Measurements from ENCODE around the gene CCR9.
A peak's percentile ranks its signal among the peaks of the same experiment; 100 is the strongest.

The CCR9 gene

DNA sequence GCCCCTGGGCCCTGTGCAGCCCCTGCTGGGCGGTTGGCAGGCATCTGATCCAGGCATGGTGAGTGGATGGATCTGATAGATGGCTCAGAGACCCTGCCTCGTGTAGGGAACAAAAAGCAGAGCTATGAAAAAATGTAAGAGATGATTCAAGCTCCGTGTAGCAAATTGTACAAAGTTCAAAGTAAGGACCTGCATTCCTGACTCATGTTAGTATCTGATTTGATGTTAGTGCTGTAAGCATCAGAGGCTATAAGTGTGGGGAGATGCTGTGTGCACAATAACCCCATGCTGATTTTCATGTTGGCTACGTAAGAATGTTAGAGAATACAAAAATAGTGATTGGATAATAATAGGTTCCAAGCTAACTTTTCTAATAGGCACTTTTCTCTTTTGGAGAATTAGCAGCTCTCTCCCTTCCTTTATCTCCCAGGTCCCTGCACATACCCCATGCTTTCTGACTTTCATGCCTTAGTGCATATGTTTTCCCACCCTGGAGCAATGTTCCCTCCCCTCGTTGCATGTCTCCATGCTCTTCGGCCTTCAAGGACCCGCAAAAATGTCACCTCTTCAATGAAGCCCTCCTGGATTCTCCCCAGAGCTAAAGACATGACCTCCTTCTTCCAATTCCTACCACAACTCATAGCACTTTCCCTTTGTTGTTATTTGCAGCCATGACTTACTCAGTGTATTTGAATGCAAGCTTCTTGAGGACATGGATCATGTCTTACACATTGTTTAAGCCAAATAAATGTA is 1.6 kb downstream of the CCR9 start:
- no peak for TF ChIP-seq GATA3 (IDR thresholded peaks at IDR 0.05; ENCODE audit: low read depth, low read length)
- no peak for TF ChIP-seq GATA2 (IDR thresholded peaks at IDR 0.05; ENCODE audit: low read depth, low read length)

DNA sequence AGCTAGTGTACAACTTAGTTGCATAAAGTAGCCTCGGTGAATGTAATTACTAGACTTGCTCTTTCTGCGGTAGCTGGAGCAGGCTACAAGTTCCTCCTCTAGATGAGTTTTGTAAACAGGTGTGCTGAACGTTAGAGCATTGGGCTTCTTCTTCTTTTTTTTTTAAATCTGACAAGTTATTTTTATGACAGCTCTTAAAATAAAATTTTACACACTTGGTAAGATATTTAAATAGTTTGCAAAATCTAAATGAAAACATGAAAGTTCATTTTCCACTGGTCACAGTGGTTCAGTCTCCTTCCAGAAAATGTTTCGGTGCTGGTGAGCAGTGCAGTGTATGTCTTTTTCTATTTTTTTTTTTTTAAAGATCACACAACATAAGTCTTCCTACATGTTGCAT is 3.0 kb downstream of the CCR9 start:
- TF ChIP-seq GATA2 (IDR thresholded peaks at IDR 0.05; ENCODE audit: low read depth, low read length) (no peak), GATA3 (IDR thresholded peaks at IDR 0.05; ENCODE audit: low read depth, low read length) (no peak)

DNA sequence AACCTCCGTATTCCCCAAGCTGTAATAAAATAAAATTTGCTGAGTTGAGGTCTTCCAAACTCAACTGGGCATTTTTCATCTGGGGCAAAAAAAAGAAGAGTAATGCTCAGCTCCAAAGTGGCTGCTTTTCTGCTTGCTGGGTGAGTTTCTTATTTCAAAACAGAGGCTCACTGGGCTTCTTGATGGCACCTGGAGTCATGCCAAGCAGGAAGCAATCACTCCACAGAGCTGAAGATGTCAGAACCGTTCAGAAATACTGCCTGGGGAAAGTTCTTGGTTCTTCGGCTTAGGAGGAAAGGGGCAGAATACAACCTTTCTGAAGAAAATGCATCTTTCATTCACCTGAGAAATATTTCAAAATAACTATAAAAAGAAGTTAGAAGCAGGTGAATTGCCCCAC is 4.1 kb downstream of the CCR9 start:
- TF ChIP-seq GATA3 (IDR thresholded peaks at IDR 0.05; ENCODE audit: low read depth, low read length) (no peak), GATA2 (IDR thresholded peaks at IDR 0.05; ENCODE audit: low read depth, low read length) (no peak)

DNA sequence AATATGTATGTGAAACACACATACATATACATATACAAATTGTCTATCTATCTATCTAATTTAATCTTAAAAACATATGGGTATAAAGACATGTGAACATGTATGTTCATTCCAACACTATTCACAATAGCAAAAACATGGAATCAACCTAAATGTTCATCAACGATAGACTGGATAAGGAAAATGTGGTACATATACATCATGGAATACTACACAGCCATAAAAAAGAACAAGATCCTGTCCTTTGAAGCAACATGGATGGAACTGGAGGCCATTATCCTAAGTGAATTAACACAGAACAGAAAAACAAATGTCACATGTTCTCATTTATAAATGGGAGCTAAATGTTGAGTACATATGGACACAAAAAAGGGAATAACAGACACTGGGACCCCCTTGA is 5.8 kb downstream of the CCR9 start:
- TF ChIP-seq GATA2 (IDR thresholded peaks at IDR 0.05; ENCODE audit: low read depth, low read length) (no peak), GATA3 (IDR thresholded peaks at IDR 0.05; ENCODE audit: low read depth, low read length) (no peak)

DNA sequence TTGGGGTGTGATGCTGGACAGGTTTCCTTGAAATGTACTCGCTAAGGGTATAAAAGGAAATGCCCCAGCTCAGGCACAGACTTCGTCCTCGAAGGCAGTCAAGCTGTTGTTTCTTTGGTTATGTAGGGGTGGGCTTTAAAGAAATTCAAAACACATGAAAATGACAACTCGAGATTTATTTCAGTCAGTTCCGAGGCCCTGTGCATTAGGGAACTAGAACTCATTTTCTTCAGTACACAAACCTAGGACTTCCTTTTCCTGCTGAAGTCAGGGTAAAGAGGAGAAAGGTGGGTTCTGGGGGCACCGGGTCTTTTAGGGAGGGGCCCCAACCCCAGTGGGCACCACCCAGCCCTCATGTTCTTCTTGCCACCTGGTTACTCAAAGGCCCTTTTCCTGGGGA is 7.7 kb downstream of the CCR9 start:
- TF ChIP-seq GATA2 (IDR thresholded peaks at IDR 0.05; ENCODE audit: low read depth, low read length) (no peak), GATA3 (IDR thresholded peaks at IDR 0.05; ENCODE audit: low read depth, low read length) (no peak)

DNA sequence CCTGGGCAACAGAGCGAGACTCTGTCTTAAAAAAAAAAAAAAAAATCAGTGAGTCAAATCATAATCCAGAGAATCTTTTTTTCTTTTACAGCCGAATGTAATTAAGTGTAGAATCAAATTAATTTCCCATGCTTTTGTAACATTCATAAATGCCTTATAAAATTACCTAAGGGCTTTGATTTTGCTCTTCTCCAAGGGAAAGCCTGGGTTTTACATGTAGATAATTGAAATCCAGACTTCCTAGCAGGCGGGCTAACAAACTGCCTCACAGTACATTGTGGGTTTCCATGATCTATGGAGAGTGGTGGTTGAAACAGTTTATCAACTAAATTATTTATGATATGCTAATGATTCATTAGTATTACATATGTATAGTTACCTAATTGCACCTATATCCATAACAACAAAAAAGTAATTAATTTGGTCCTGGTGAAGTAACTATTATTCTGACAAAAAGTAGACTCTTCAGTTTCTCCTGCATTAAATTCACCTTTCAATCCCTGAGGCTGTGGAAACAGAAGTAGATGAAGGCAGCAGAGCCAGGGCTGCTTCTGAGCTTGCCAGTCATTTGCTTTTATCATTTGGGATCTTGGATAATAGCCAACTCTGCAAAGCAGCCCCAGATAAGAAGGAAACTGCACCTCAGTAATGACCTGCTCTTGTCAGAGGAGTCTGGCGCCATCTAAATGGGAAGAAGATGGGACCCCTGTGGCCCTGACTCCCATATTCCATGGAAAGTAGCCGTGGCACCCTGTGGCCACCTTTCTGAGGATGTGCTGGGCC is 9.5 kb downstream of the CCR9 start:
- peak; percentile 84 for TF ChIP-seq GATA3 (IDR thresholded peaks at IDR 0.05; ENCODE audit: low read depth, low read length)
- TF ChIP-seq GATA2 (IDR thresholded peaks at IDR 0.05; ENCODE audit: low read depth, low read length) = peak; percentile 97

DNA sequence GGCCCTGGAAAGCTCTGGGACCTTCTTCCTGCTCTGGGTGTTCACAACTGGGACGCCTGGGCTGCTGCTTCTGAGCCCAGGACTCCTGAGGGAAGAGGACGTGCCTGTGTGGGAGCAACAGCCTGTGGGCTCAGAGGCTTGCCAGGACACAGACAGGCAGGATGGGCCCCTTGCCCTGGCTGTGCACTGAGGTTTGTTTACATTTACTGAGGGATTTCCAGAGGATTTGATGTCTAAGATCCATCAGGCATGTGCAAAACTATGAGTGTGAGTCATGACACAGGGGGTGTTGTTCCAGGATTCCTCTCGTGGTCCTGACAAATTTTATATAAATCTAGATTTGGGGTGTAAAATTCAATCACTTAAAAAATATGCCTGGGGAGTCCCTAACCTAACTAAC is 10.6 kb downstream of the CCR9 start:
- no peak for TF ChIP-seq GATA2 (IDR thresholded peaks at IDR 0.05; ENCODE audit: low read depth, low read length)
- TF ChIP-seq GATA3 (IDR thresholded peaks at IDR 0.05; ENCODE audit: low read depth, low read length) = no peak

DNA sequence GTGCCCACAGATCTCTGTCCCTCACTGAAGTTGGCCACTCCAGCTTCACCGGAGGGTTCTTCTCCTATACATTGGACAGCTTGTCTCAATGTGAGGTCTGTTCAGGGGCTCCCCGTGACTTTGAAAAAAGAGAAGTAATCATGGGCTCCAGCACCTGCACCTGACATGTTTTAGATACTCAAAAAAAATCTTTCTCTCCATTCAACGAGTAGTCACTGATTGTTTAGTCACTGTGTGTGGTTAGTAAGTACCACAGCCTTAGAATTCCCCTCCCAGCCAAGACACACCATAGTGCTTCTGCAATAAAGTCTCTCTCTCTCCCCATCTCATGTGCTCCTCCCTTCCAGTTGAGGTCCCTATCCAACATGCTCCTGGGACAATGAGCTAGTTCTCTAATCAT is 18.6 kb downstream of the CCR9 start:
- TF ChIP-seq GATA2 (IDR thresholded peaks at IDR 0.05; ENCODE audit: low read depth, low read length) (no peak), GATA3 (IDR thresholded peaks at IDR 0.05; ENCODE audit: low read depth, low read length) (no peak)

DNA sequence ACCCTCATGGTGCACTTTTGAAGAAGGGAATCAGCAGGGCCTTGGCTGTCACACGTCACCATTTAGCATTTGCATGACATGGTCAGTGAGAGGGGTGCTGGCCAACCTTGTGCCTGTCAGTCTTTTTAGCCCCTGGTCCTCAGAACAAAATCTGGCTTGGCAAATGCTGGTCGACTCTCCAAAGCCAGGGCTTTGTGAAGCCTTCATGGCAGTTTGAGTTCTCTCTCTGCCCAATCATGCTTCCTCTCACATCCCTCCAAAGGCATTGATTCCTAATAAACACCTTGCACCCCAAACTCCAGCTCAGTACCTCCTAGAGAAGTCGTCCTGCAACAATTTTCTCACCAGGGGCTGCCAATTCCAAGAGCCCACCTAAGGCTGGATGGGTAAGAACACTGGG is 19.4 kb downstream of the CCR9 start:
- TF ChIP-seq GATA3 (IDR thresholded peaks at IDR 0.05; ENCODE audit: low read depth, low read length) (no peak), GATA2 (IDR thresholded peaks at IDR 0.05; ENCODE audit: low read depth, low read length) (no peak)

DNA sequence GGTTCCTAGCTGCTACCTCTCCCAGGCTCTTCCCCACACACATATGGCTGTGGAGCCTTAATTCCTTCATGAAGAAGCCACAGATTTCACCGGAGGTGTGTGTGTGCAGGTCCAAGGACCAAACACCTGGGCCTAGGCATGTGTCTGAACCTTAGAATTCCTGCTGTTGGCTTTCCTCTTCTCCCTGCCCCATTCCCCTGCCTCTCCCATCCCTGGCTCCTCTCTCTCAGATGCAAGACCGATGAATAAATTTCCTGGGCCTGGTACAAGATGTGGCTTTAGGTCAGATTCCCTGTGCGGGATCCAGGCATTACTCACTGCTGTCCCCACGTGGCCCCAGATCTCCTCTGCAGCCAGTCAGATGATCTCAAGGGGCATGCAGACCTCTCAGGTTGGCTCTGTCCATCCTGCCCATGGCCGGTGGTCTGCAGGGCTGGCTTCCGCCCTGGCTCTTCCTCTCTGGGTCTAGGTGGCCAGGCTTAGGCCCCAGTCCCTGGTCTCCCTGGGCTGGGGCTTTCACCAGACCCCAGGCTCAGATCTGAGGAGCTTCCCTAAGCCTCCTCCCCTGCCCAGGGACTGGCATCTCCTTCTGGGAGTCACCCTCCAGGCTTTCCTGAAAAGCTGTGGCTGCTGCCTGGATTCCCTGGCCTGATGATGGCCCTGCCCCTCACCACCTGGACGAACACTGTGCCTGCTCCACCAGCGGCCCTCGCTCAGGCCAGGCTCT is 20.5 kb downstream of the CCR9 start:
- TF ChIP-seq GATA3 (IDR thresholded peaks at IDR 0.05; ENCODE audit: low read depth, low read length) (no peak), GATA2 (IDR thresholded peaks at IDR 0.05; ENCODE audit: low read depth, low read length) (no peak)

DNA sequence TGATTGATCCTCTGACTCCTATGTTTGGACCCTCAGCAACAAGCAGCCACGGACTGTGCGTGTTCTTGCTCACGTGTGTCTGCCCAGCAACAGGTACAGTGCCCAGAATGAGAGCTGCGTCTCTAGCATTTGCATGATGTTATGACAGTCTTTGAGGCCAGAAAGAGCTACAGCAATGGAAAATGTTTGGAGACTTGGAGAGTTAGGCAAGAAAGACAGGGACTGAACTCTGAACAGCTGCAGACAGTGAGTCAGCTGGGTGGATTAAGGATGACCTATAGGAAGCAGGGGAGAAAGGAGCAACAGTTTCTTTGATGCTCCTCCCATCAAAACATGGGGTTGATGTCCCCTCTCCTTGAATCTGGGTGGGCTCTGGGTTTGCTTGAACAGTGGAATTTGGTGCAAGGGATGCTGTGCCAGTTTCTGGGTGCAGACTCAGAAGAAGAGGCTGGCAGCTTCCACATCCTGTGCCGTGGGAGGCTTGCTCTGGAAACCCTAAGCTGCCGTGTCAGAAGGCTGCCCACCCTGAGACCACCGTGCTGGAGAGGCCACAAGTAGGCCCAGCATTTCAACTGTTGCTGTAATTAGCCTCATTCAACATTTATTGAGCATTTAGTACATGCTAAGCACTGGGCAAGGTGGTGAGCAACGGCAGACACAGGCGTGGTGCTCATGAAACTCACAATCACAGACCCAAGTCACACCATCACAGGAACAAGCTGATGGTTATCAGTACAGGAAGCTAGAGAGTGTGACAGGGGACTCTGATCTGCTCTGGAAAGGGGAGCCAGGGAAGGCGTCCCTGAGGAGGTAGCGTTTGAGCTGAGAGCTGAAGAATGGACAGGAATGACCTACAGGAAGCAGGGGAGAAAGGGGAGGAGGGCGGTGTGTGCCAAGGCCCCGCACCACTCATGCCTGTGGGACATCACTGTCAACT is 21.7 kb downstream of the CCR9 start:
- no peak for TF ChIP-seq GATA2 (IDR thresholded peaks at IDR 0.05; ENCODE audit: low read depth, low read length)
- TF ChIP-seq GATA3 (IDR thresholded peaks at IDR 0.05; ENCODE audit: low read depth, low read length) = no peak

DNA sequence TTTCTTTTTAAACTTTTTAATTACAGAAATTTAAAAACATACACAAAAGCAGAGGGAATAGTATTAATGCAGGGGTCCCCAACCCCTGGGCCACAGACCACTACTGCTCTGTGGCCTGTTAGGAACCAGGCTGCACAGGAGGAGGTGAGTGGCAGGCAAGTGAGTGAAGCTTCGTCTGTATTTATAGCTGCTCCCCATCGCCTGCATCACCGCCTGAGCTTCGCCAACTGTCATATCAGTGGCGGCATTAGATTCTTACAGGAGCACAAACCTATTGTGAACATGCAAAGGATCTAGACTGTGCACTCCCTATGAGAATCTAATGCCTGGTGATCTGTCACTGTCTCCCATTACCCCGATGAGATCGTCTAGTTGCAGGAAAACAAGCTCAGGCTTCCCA is 22.4 kb downstream of the CCR9 start:
- TF ChIP-seq GATA3 (IDR thresholded peaks at IDR 0.05; ENCODE audit: low read depth, low read length) = no peak
- TF ChIP-seq GATA2 (IDR thresholded peaks at IDR 0.05; ENCODE audit: low read depth, low read length) = no peak

DNA sequence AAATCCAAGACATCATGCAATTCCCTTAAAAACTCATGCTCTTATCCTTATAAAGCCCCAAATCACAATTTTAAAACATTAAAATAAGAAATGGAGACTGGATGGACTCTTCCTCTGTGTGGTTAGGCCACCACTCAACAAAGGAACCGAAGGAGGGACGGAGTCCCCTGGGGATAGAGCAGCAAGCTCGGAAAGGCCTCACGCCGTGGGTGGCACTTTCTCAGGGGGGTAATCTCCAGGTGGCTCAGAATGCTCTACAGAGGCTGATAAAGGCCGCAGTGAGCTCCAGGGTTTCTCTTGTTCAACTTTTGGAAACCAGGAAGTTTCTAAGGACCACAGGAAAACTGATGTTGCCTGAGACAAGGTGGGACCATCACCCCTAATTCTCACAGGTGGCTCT is 23.2 kb downstream of the CCR9 start:
- no peak for TF ChIP-seq GATA2 (IDR thresholded peaks at IDR 0.05; ENCODE audit: low read depth, low read length)

DNA sequence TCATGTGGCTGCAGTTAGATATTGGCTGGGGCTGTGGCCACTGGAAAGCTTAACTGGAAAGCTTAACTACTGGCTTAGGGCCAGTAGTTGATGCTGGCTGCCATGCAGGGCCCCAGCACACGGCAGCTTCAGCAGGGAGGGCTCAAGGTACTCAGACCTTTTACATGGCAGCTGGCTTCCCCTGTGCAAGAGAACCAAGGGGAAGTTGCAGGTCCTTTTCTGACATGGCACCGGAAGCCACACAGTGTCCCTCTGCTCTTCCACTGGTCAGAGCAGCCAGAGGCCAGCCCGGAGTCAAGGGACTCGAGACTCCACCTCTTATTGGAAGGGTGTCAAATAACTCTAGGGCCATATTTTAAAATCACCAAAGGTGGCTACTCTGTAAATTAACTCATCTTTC is 24.5 kb downstream of the CCR9 start:
- TF ChIP-seq GATA3 (IDR thresholded peaks at IDR 0.05; ENCODE audit: low read depth, low read length) = no peak
- TF ChIP-seq GATA2 (IDR thresholded peaks at IDR 0.05; ENCODE audit: low read depth, low read length) = no peak

Measured in SH-SY5Y (cell line).